ACC112 (cell line): ENCODE data around the gene GCA.

ENCODE experiments used
- H2AFZ ChIP-seq: fragments of 200-600 bp; sonication (generic); one replicate; pipeline ENCODE4 v1.6.0; 2017; ENCODE audit warnings: antibody characterized with exemption, low read length; ENCODE audit not compliant: unreplicated experiment
- H3K27ac ChIP-seq: fragments of 200-600 bp; sonication (generic); 2 replicates; pipeline ENCODE4 v1.5.1; 2014; ENCODE audit warnings: low read depth, mild to moderate bottlenecking, antibody characterized with exemption, low read length, moderate library complexity
- H3K27me3 ChIP-seq: fragments of 200-600 bp; sonication (generic); 2 replicates; pipeline ENCODE4 v1.6.1; 2014; ENCODE audit warnings: mild to moderate bottlenecking, antibody characterized with exemption, low read length, moderate library complexity, mixed read lengths; ENCODE audit not compliant: insufficient read depth
- H3K36me3 ChIP-seq: fragments of 200-600 bp; sonication (generic); 2 replicates; pipeline ENCODE4 v1.6.1; 2016; ENCODE audit warnings: mild to moderate bottlenecking, antibody characterized with exemption, low read length, moderate library complexity, mixed read lengths; ENCODE audit not compliant: insufficient read depth
- H3K4me1 ChIP-seq: fragments of 200-600 bp; sonication (generic); one replicate; pipeline ENCODE4 v1.6.1; 2016; ENCODE audit warnings: low read length, mixed read lengths; ENCODE audit not compliant: insufficient read depth, unreplicated experiment, control insufficient read depth
- H3K4me3 ChIP-seq: fragments of 200-600 bp; sonication (generic); 2 replicates; pipeline ENCODE4 v1.5.1; 2014; ENCODE audit warnings: mild to moderate bottlenecking, low read depth, low read length
- H3K79me2 ChIP-seq: fragments of 200-600 bp; sonication (generic); one replicate; pipeline ENCODE4 v1.6.0; 2016; ENCODE audit warnings: low read length; ENCODE audit not compliant: control insufficient read depth, unreplicated experiment, insufficient read depth

GCA gene

GRCh38 chr2:162369551-162369950, 25.6 kb downstream of the GCA start:
- H3K4me1 ChIP-seq = no peaks in the 10 kb centered on the region
- no peak overlapping the region for H2AFZ ChIP-seq
- H3K27ac ChIP-seq = no peak overlapping the region
- no peaks in the 10 kb centered on the region for H3K79me2 ChIP-seq
- no peaks in the 10 kb centered on the region for H3K27me3 ChIP-seq
- H3K4me3 ChIP-seq = no peak overlapping the region
- H3K36me3 ChIP-seq = no peaks in the 10 kb centered on the region

DNA sequence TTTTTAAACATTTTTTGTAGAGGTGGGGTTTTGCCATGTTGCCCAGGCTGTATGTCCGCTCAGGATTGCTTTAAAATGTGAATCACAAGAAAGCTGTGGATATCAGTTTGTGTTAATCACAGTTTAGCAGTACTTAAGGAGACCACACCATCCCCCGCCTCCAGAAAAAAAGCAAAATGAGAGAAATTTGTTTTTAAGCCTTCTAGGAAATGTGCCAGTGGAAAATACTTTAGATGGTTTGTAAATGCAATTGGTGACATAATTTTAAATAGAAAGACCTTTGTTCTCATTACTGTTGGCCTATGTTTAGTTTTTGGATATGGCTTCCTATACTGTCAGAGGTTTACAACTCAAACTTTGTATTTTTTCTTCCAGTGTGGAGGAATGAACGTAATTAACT, 27.0 kb downstream of the GCA start:
- Histone ChIP-seq H3K4me3 (no peak overlapping the region), H3K79me2 (no peaks in the 10 kb centered on the region), H2AFZ (no peak overlapping the region), H3K27me3 (no peaks in the 10 kb centered on the region), H3K36me3 (no peaks in the 10 kb centered on the region), H3K27ac (no peak overlapping the region), H3K4me1 (no peaks in the 10 kb centered on the region)

- Histone ChIP-seq H3K27ac (no peak overlapping the region), H3K4me3 (no peak overlapping the region), H3K4me1 (no peaks in the 10 kb centered on the region), H3K27me3 (no peaks in the 10 kb centered on the region), H3K36me3 (no peaks in the 10 kb centered on the region), H3K79me2 (no peaks in the 10 kb centered on the region), H2AFZ (no peak overlapping the region)
These were observed 28.9 kb downstream of the GCA start for GRCh38 chr2:162372818-162373217.

DNA sequence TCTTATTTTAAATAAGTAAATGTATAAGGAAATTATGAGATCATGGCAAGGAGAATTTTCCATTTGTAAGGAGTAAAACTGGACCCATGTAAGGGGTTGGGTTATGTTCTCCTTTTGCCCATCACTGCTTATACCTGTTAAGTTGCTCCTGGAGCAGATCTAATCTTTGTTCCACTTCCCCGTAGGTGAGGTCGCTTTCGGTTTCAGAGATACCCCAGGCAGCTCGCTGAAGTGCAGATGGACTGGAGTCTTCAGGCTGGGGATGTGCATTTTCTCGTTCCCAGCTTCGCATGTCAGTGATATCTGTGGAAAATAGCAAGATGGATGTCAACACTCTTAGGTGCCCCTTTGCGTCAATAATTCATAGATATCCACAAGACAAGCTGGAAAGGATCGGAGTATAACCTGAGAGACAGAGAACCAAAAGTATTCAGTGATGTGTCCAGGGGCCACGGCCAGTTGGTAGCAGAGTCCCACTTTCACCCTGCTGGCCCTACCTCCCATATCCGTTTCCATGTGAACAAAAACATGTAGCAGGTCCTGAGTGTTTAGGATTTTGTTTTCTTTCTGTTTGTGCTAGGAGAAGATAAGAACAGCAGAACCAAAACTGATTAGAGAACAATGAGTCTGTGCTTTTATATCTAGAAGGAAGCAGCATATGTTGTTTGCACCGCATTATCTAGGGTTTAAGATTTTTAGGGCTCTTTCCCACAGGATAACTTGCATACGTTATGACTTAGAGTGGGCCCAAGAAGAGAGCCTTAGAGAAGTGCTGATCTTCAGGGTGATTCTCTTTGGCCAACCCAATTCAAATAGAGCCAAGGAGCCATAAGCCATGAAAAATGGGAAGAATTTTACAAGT, 36.0 kb downstream of the GCA start:
- H3K27ac ChIP-seq = no peak overlapping the region
- no peaks in the 10 kb centered on the region for H3K79me2 ChIP-seq
- peaks cover 9% of the 10 kb centered on the region; the same call in 1 of the 2 replicates for H3K27me3 ChIP-seq
- H3K4me3 ChIP-seq = no peak overlapping the region
- H2AFZ ChIP-seq = no peak overlapping the region
- H3K36me3 ChIP-seq = no peaks in the 10 kb centered on the region
- peaks cover 3% of the 10 kb centered on the region for H3K4me1 ChIP-seq

DNA sequence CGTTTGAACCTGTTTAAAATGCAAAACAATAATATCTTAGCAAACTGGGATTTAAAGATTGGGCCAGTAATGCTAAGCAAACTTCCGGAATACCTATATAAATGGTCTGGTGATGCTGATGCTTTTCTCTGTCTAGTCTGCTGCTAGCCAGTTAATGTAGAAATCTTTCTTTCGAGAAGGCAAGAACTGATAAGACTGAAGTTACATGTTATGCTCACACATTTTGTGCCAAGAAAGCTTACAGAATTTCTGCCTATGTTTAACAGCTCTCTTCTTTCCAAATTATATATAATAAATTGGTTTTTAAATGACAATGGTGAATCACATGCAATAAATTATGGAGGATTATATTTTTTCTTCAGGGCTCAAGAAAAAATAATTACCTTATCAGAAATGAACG, 37.9 kb downstream of the GCA start:
- H2AFZ ChIP-seq = no peak overlapping the region
- H3K4me1 ChIP-seq = peaks cover 3% of the 10 kb centered on the region
- H3K79me2 ChIP-seq = no peaks in the 10 kb centered on the region
- H3K4me3 ChIP-seq = no peak overlapping the region
- H3K27me3 ChIP-seq = peaks cover 9% of the 10 kb centered on the region; the same call in 1 of the 2 replicates
- H3K27ac ChIP-seq = no peak overlapping the region
- no peaks in the 10 kb centered on the region for H3K36me3 ChIP-seq

- peaks cover 3% of the 10 kb centered on the region for H3K4me1 ChIP-seq
- H3K4me3 ChIP-seq = no peak overlapping the region
- H3K27ac ChIP-seq = no peak overlapping the region
- no peak overlapping the region for H2AFZ ChIP-seq
- H3K27me3 ChIP-seq = peaks cover 9% of the 10 kb centered on the region; the same call in 1 of the 2 replicates
- H3K36me3 ChIP-seq = no peaks in the 10 kb centered on the region
- H3K79me2 ChIP-seq = no peaks in the 10 kb centered on the region
These were observed 38.3 kb downstream of the GCA start for GRCh38 chr2:162382278-162382677.

- Histone ChIP-seq H3K79me2 (no peaks in the 10 kb centered on the region), H3K27ac (no peak overlapping the region), H3K36me3 (no peaks in the 10 kb centered on the region), H3K27me3 (peaks cover 5% of the 10 kb centered on the region; the same call in 1 of the 2 replicates), H2AFZ (no peak overlapping the region), H3K4me3 (no peak overlapping the region), H3K4me1 (peaks cover 3% of the 10 kb centered on the region)
These were observed 41.6 kb downstream of the GCA start for GRCh38 chr2:162385536-162385935.

- Histone ChIP-seq H3K4me3 (no peak overlapping the region), H3K4me1 (no peaks in the 10 kb centered on the region), H3K27me3 (peaks cover 7% of the 10 kb centered on the region; the same call in 1 of the 2 replicates), H3K27ac (no peak overlapping the region), H3K79me2 (no peaks in the 10 kb centered on the region), H3K36me3 (no peaks in the 10 kb centered on the region), H2AFZ (no peak overlapping the region)
These were observed 46.9 kb downstream of the GCA start for GRCh38 chr2:162390801-162391200.

DNA sequence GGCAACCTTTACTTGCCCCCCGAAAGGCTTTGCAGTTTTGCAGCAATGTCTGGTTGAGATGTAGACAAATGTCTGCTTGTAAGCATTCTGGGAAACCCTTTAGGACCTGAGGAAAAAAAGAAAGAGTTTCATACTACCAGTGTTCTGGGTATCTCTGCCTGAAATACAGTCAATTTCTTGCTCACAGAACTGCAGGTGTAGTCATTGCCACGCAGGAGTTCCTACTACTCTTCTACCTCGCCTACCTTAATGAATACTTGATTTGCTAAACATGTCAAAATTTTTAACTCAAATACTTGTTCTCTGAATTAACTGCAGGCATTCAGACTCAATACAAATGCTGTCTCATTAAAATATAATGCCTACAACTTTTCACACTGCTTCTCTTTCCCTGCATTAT, 56.4 kb downstream of the GCA start:
- H3K36me3 ChIP-seq = no peaks in the 10 kb centered on the region

GRCh38 chr2:162401871-162402270, 57.9 kb downstream of the GCA start:
- Histone ChIP-seq H3K79me2 (no peaks in the 10 kb centered on the region), H2AFZ (no peak overlapping the region), H3K27me3 (peaks cover 7% of the 10 kb centered on the region; the same call in 1 of the 2 replicates), H3K27ac (no peak overlapping the region), H3K4me3 (no peak overlapping the region), H3K4me1 (peaks cover 11% of the 10 kb centered on the region), H3K36me3 (no peaks in the 10 kb centered on the region)

More for the DNA sequence above, 56.4 kb downstream of the GCA start:
- no peak overlapping the region for H2AFZ ChIP-seq
- peaks cover 11% of the 10 kb centered on the region; the same call in 1 of the 2 replicates for H3K27me3 ChIP-seq
- H3K27ac ChIP-seq = no peak overlapping the region
- H3K79me2 ChIP-seq = no peaks in the 10 kb centered on the region
- peaks cover 11% of the 10 kb centered on the region for H3K4me1 ChIP-seq
- no peak overlapping the region for H3K4me3 ChIP-seq

- Histone ChIP-seq H2AFZ (no peak overlapping the region), H3K27me3 (peaks cover 7% of the 10 kb centered on the region), H3K27ac (no peak overlapping the region), H3K4me1 (peaks cover 11% of the 10 kb centered on the region), H3K36me3 (no peaks in the 10 kb centered on the region), H3K79me2 (no peaks in the 10 kb centered on the region), H3K4me3 (no peak overlapping the region)
These were observed 60.0 kb downstream of the GCA start for GRCh38 chr2:162403884-162404283.
